GM23338 (cell line): ENCODE data around the gene SLC12A7. TPM values are rescaled to one million over a fixed set of nuclear protein-coding genes. Genes with fewer than 3 reads are reported as not detected.

Experiments used
- ATAC-seq: fragments of 200-7000 bp; cut with Tn5 transposase; 3 replicates; pipeline ENCODE4 v1.9.1; 2020
- DNase-seq: peaks from one replicate; pipeline ENCODE4 v3.0.0-alpha.2; 2015; ENCODE audit warnings: low spot score
- H2AFZ ChIP-seq: fragments of 200-600 bp; sonication (generic); 2 replicates; pipeline ENCODE4 v1.8.0; 2016; ENCODE audit warnings: antibody characterized with exemption, mild to moderate bottlenecking, moderate library complexity
- H3F3A ChIP-seq: fragments of 200-600 bp; sonication (generic); replicated peaks from 2 replicates; pipeline ENCODE4 v1.8.0; 2017; ENCODE audit warnings: antibody characterized with exemption, mixed run types, low read depth
- H3K27ac ChIP-seq: fragments of 200-600 bp; sonication (generic); 2 replicates; pipeline ENCODE4 v1.6.1; 2016; ENCODE audit warnings: low read depth
- H3K27me3 ChIP-seq: fragments of 200-600 bp; sonication (generic); 2 replicates; pipeline ENCODE4 v1.8.0; 2016; ENCODE audit warnings: mild to moderate bottlenecking, mixed run types, moderate library complexity; ENCODE audit not compliant: insufficient read depth
- H3K36me3 ChIP-seq: fragments of 200-600 bp; sonication (generic); 2 replicates; pipeline ENCODE4 v1.8.0; 2016; ENCODE audit warnings: mild to moderate bottlenecking; ENCODE audit not compliant: insufficient read depth
- H3K4me1 ChIP-seq: fragments of 200-600 bp; sonication (generic); 2 replicates; pipeline ENCODE4 v1.8.0; 2016; ENCODE audit warnings: mild to moderate bottlenecking, moderate library complexity; ENCODE audit not compliant: insufficient read depth
- H3K4me2 ChIP-seq: fragments of 200-600 bp; sonication (generic); 2 replicates; pipeline ENCODE4 v1.7.1; 2017; ENCODE audit warnings: mixed run types
- H3K4me3 ChIP-seq: fragments of 200-600 bp; sonication (generic); 2 replicates; pipeline ENCODE4 v1.6.1; 2016; ENCODE audit warnings: mixed run types
- H3K79me2 ChIP-seq: fragments of 200-600 bp; sonication (generic); replicated peaks from 2 replicates; pipeline ENCODE4 v1.8.0; 2017; ENCODE audit warnings: mild to moderate bottlenecking; ENCODE audit not compliant: insufficient read depth
- H3K9me2 ChIP-seq: fragments of 200-600 bp; sonication (generic); 2 replicates; pipeline ENCODE4 v1.8.0; 2017; ENCODE audit not compliant: insufficient read depth
- H4K20me1 ChIP-seq: fragments of 200-600 bp; sonication (generic); replicated peaks from 2 replicates; pipeline ENCODE4 v1.8.0; 2017; ENCODE audit warnings: mild to moderate bottlenecking; ENCODE audit not compliant: insufficient read depth
- H3K27ac Mint-ChIP-seq: 2 replicates; pipeline ENCODE4 v1.8.0; 2020; ENCODE audit warnings: inconsistent platforms, mild to moderate bottlenecking, moderate library complexity, mixed read lengths
- H3K27me3 Mint-ChIP-seq: 3 replicates; pipeline ENCODE4 v1.8.0; 2022; ENCODE audit warnings: low read depth, mild to moderate bottlenecking, moderate library complexity, mixed read lengths, inconsistent platforms; ENCODE audit not compliant: insufficient read depth, poor library complexity
- H3K36me3 Mint-ChIP-seq: 3 replicates; pipeline ENCODE4 v1.8.0; 2021; ENCODE audit warnings: low read depth, mild to moderate bottlenecking, inconsistent platforms, moderate library complexity, mixed read lengths
- H3K4me1 Mint-ChIP-seq: 3 replicates; pipeline ENCODE4 v1.8.0; 2020; ENCODE audit warnings: mild to moderate bottlenecking, inconsistent platforms, mixed read lengths
- H3K4me3 Mint-ChIP-seq: 3 replicates; pipeline ENCODE4 v1.8.0; 2021; ENCODE audit warnings: moderate library complexity, mild to moderate bottlenecking, inconsistent platforms, mixed read lengths
- H3K9me3 Mint-ChIP-seq: 3 replicates; pipeline ENCODE4 v1.8.0; 2020; ENCODE audit warnings: moderate library complexity, mild to moderate bottlenecking, inconsistent platforms, mixed read lengths
- CTCF ChIP-seq, 2 experiments: fragments of 200-600 bp in 1 of 2; sonication (generic) in 1 of 2; conservative IDR thresholded peaks; 2 replicates each; pipeline versions ENCODE4 v1.5.1 to v1.6.1; 2016 to 2017; ENCODE audit warnings: antibody characterized with exemption in 2 of 2, low read depth in 2 of 2, mild to moderate bottlenecking in 2 of 2, moderate library complexity in 1 of 2
- ETS1 ChIP-seq: IDR thresholded peaks from 2 replicates; pipeline ENCODE4 v1.6.1; 2016; ENCODE audit warnings: antibody characterized with exemption
- EZH2 ChIP-seq: fragments of 200-600 bp; sonication (generic); IDR thresholded peaks from one replicate; pipeline ENCODE4 v1.8.0; 2017; ENCODE audit warnings: antibody characterized with exemption, mild to moderate bottlenecking, low read depth; ENCODE audit not compliant: unreplicated experiment
- EZH2phosphoT487 ChIP-seq: fragments of 200-600 bp; sonication (generic); IDR thresholded peaks from one replicate; pipeline ENCODE4 v1.8.1; 2018; ENCODE audit warnings: antibody characterized with exemption; ENCODE audit not compliant: unreplicated experiment
- NANOG ChIP-seq: IDR thresholded peaks from 2 replicates; pipeline ENCODE4 v1.6.1; 2016; ENCODE audit warnings: antibody characterized with exemption, borderline replicate concordance
- REST ChIP-seq: IDR thresholded peaks from one replicate; pipeline ENCODE4 v1.6.1; 2018; ENCODE audit warnings: antibody characterized with exemption; ENCODE audit not compliant: unreplicated experiment
- STAT1 ChIP-seq: IDR thresholded peaks from one replicate; pipeline ENCODE4 v1.6.1; 2016; ENCODE audit warnings: antibody characterized with exemption; ENCODE audit not compliant: unreplicated experiment
- polyA plus RNA-seq: library from polyadenylated mRNA; unstranded; fragments of >200 nt; fragmentation: Nextera tagmentation; extraction: Ambion mirVana; gene quantifications from 2 replicates; pipeline ENCODE4 v1.2.1, GENCODE V29; 2016
- total RNA-seq: library from RNA; depleted of rRNA; stranded (reverse); fragments of >200 nt; shearing (Covaris generic); gene quantifications from 2 replicates; pipeline ENCODE4 v1.2.3, GENCODE V29; 2014

SLC12A7 gene
- total and polyA plus RNA-seq, 2 experiments from 2014 or later, result 7.4 to 32.2 TPM

GRCh38 chr5:1004461-1005248 is 107.2 kb downstream of the SLC12A7 start:
- Histone ChIP-seq H3K79me2 (no peaks in the 10 kb centered on the region), H3K4me2 (peak overlapping the region; percentile 81), H3K27me3 (peaks cover 64% of the 10 kb centered on the region), H3F3A (no peaks in the 10 kb centered on the region; the same call in 1 of the 2 replicates), H4K20me1 (no peaks in the 10 kb centered on the region; the same call in 1 of the 2 replicates), H3K4me3 (peak overlapping the region; percentile 62), H2AFZ (peak overlapping the region; percentile 81), H3K4me1 (no peaks in the 10 kb centered on the region), H3K27ac (no peak overlapping the region), H3K9me2 (no peaks in the 10 kb centered on the region), H3K36me3 (no peaks in the 10 kb centered on the region)
- Mint-ChIP-seq H3K4me1 (peaks cover 21% of the 10 kb centered on the region), H3K27ac (no peak overlapping the region), H3K4me3 (peak overlapping the region; percentile 69), H3K36me3 (no peaks in the 10 kb centered on the region), H3K9me3 (no peaks in the 10 kb centered on the region; the same call in 2 of the 3 replicates), H3K27me3 (peaks cover 53% of the 10 kb centered on the region)
- DNase-seq, result peak; percentile 72
- ATAC-seq, result peak; percentile 44
- TF ChIP-seq CTCF (conservative IDR thresholded peaks at IDR 0.05; ENCODE audit: low read depth in 2 of 2), result peak in 1 of 2 experiments; percentile 52; a peak in 2 of 4 replicates
- no peak for TF ChIP-seq NANOG

- Mint-ChIP-seq H3K9me3 (no peaks in the 10 kb centered on the region; the same call in 2 of the 3 replicates), H3K27ac (no peak overlapping the region), H3K36me3 (no peaks in the 10 kb centered on the region), H3K4me3 (peak overlapping the region; percentile 69), H3K27me3 (peaks cover 50% of the 10 kb centered on the region), H3K4me1 (peaks cover 20% of the 10 kb centered on the region)
- Histone ChIP-seq H3K4me3 (peak overlapping the region; percentile 62; the same call in 1 of the 2 replicates), H4K20me1 (no peaks in the 10 kb centered on the region), H3K36me3 (no peaks in the 10 kb centered on the region), H2AFZ (0 out of 2 replicates have a peak overlapping the region, but pooled peaks have one; percentile 43), H3K27me3 (peaks cover 57% of the 10 kb centered on the region), H3K27ac (no peak overlapping the region), H3K4me1 (no peaks in the 10 kb centered on the region), H3F3A (no peaks in the 10 kb centered on the region; the same call in 1 of the 2 replicates), H3K4me2 (0 out of 2 replicates have a peak overlapping the region, but pooled peaks have one; percentile 81), H3K79me2 (no peaks in the 10 kb centered on the region), H3K9me2 (no peaks in the 10 kb centered on the region)
- ATAC-seq (no peak), DNase-seq (no peak)
- no peak for TF ChIP-seq REST
- TF ChIP-seq EZH2, result no peak
- no peak for TF ChIP-seq EZH2phosphoT487
- TF ChIP-seq ETS1, result no peak
- TF ChIP-seq STAT1, result no peak
Observed at GRCh38 chr5:1003296-1003937, 108.4 kb downstream of the SLC12A7 start.
